Cardiac muscle cell (in vitro differentiated cells and primary cell): ENCODE results near the gene FMN2. TPM values are rescaled to one million over a fixed set of nuclear protein-coding genes. Genes with fewer than 3 reads are reported as not detected.

Experiments
- DNase-seq, 2 donors: peaks; one replicate each; pipeline versions ENCODE4 v3.0.0 to v3.0.0-alpha.2; 2010 to 2017; ENCODE audit warnings: low read depth in 1 of 2, low spot score in 1 of 2
- H3K27ac ChIP-seq: fragments of 200-600 bp; sonication (generic); 2 replicates; pipeline ENCODE4 v1.5.1; 2016
- H3K27me3 ChIP-seq: fragments of 200-600 bp; sonication (generic); 2 replicates; pipeline ENCODE4 v1.6.0; 2016; ENCODE audit warnings: control low read depth
- H3K36me3 ChIP-seq: fragments of 200-600 bp; sonication (generic); 2 replicates; pipeline ENCODE4 v1.5.1; 2016; ENCODE audit warnings: control low read depth
- H3K4me1 ChIP-seq: fragments of 200-600 bp; sonication (generic); 2 replicates; pipeline ENCODE4 v1.8.1; 2017; ENCODE audit warnings: low read depth, mild to moderate bottlenecking, mixed run types
- H3K4me3 ChIP-seq: fragments of 200-600 bp; sonication (generic); 2 replicates; pipeline ENCODE4 v1.5.1; 2016; ENCODE audit warnings: mild to moderate bottlenecking
- H3K9me3 ChIP-seq: fragments of 200-600 bp; sonication (generic); 2 replicates; pipeline ENCODE4 v1.5.1; 2017; ENCODE audit warnings: low read depth, mild to moderate bottlenecking, control low read depth
- polyA plus RNA-seq: library from polyadenylated mRNA; unstranded; fragments of >200 nt; fragmentation: Nextera tagmentation; extraction: Ambion mirVana; gene quantifications from 2 replicates; pipeline ENCODE4 v1.2.1, GENCODE V29; 2016
- total RNA-seq: library from RNA; depleted of rRNA; stranded (reverse); fragments of >200 nt; gene quantifications from 2 replicates; pipeline ENCODE4 v1.2.3, GENCODE V29; 2016
- TF ChIP-seq, protein P1 (sequence below): IDR thresholded peaks from 2 replicates; pipeline ENCODE4 v1.5.1; 2012; ENCODE audit warnings: low read depth, mild to moderate bottlenecking, low read length

FMN2 gene
- total and polyA plus RNA-seq, 2 experiments from 2014 or later: 0.42 to 2.7 TPM

- no peaks in the 10 kb centered on the region for H3K36me3 ChIP-seq
- no peak overlapping the region for H3K4me3 ChIP-seq
- DNase-seq: no peak
Observed at GRCh38 chr1:240098534-240098933, 6.9 kb downstream of the FMN2 start.

DNA sequence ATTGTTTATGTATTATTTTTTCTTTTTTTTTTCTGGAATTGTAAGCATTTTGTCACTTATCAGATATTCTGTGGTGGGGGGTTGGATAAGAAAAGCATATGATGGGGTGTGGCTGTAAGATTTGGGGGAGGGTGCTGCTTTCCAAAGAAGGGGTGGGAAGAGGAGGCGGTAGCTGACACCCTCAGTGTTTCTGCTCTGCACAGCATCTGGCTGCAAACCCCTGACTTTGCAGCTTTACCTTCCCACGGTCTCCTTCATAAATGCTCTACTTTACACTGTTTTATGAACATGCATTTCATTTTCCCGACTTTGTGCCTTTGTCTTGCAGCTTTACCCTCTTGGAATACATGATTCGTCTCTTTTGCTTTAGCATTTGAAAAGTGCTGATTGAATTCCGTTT, 7.6 kb downstream of the FMN2 start:
- H3K4me3 ChIP-seq: no peak overlapping the region

More at GRCh38 chr1:240098534-240098933, 6.9 kb downstream of the FMN2 start:
- peaks cover 12% of the 10 kb centered on the region for H3K27me3 ChIP-seq
- no peak overlapping the region for H3K27ac ChIP-seq
- TF ChIP-seq, protein P1, sequence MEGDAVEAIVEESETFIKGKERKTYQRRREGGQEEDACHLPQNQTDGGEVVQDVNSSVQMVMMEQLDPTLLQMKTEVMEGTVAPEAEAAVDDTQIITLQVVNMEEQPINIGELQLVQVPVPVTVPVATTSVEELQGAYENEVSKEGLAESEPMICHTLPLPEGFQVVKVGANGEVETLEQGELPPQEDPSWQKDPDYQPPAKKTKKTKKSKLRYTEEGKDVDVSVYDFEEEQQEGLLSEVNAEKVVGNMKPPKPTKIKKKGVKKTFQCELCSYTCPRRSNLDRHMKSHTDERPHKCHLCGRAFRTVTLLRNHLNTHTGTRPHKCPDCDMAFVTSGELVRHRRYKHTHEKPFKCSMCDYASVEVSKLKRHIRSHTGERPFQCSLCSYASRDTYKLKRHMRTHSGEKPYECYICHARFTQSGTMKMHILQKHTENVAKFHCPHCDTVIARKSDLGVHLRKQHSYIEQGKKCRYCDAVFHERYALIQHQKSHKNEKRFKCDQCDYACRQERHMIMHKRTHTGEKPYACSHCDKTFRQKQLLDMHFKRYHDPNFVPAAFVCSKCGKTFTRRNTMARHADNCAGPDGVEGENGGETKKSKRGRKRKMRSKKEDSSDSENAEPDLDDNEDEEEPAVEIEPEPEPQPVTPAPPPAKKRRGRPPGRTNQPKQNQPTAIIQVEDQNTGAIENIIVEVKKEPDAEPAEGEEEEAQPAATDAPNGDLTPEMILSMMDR: no peak
- H3K9me3 ChIP-seq: no peaks in the 10 kb centered on the region
- no peaks in the 10 kb centered on the region for H3K4me1 ChIP-seq

GRCh38 chr1:240099748-240100147, 8.1 kb downstream of the FMN2 start:
- no peaks in the 10 kb centered on the region for H3K9me3 ChIP-seq
- TF ChIP-seq, protein P1: no peak
- no peaks in the 10 kb centered on the region for H3K4me1 ChIP-seq
- peaks cover under 1% of the 10 kb centered on the region for H3K27me3 ChIP-seq
- no peak overlapping the region for H3K27ac ChIP-seq
- no peaks in the 10 kb centered on the region for H3K36me3 ChIP-seq
- no peak for DNase-seq
- H3K4me3 ChIP-seq: no peak overlapping the region

More for the DNA sequence above, 7.6 kb downstream of the FMN2 start:
- no peak overlapping the region for H3K27ac ChIP-seq
- peaks cover 4% of the 10 kb centered on the region for H3K27me3 ChIP-seq
- no peak for DNase-seq
- H3K9me3 ChIP-seq: no peaks in the 10 kb centered on the region
- H3K36me3 ChIP-seq: no peaks in the 10 kb centered on the region
- TF ChIP-seq, protein P1: no peak
- H3K4me1 ChIP-seq: no peaks in the 10 kb centered on the region

- no peaks in the 10 kb centered on the region for H3K4me1 ChIP-seq
- no peaks in the 10 kb centered on the region for H3K36me3 ChIP-seq
- H3K4me3 ChIP-seq: no peak overlapping the region
- H3K9me3 ChIP-seq: no peaks in the 10 kb centered on the region
- TF ChIP-seq, protein P1: no peak
- no peak overlapping the region for H3K27ac ChIP-seq
- no peak for DNase-seq
- H3K27me3 ChIP-seq: no peaks in the 10 kb centered on the region
Observed at GRCh38 chr1:240100371-240100934, 8.8 kb downstream of the FMN2 start.

DNA sequence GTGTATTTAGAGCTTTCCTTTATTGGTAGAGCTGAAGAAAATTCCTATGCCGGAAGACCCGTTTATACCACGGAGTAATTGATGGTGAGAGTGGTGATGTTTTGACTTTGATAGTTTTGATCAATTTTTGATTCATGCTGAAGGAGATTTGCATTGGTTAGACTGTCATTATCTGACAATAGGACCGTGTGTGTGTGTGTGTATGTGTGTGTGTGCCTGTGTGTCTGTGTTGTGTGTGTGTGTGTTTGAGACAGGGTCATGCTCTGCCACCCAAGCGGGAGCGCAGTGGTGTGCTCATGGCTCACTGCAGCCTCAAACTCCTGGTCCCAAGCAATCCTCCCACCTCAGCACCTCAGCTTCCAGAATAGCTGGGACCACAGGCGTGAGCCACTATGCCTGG, 9.6 kb downstream of the FMN2 start:
- TF ChIP-seq, protein P1: no peak
- no peaks in the 10 kb centered on the region for H3K36me3 ChIP-seq
- no peaks in the 10 kb centered on the region for H3K4me1 ChIP-seq
- H3K27ac ChIP-seq: no peak overlapping the region
- no peak for DNase-seq
- no peaks in the 10 kb centered on the region for H3K9me3 ChIP-seq
- H3K27me3 ChIP-seq: no peaks in the 10 kb centered on the region
- H3K4me3 ChIP-seq: no peak overlapping the region

DNA sequence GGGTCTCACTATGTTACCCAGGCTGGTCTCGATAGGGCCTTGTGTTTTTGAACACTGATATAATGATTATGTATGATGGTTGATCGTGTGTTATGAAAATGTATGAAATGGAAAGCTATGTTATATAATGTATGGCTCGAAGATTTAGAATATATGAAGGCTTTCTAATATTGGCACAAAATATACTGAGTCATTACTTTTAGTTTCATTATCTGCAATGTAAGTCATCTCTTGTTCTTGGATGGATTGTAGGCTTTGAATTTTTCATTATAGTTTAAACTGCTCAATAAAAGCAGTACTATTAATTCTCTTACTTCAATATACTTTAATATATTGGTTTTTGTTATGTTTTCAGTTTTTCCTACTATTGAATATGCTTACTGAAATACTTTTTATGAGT, 10.1 kb downstream of the FMN2 start:
- DNase-seq: no peak
- H3K9me3 ChIP-seq: no peaks in the 10 kb centered on the region
- no peak overlapping the region for H3K27ac ChIP-seq
- no peaks in the 10 kb centered on the region for H3K36me3 ChIP-seq
- TF ChIP-seq, protein P1: no peak
- no peaks in the 10 kb centered on the region for H3K27me3 ChIP-seq
- H3K4me1 ChIP-seq: no peaks in the 10 kb centered on the region
- H3K4me3 ChIP-seq: no peak overlapping the region
